H1 (cell line): ENCODE measurements around the gene SPEN. TPM values are rescaled to one million over a fixed set of nuclear protein-coding genes. Genes with fewer than 3 reads are reported as not detected.

ENCODE experiments used
- CTCF ChIA-PET: fragments of 300-600 bp; sonication (Branson Sonifier 250); formaldehyde crosslinking; loops from one replicate; lab custom pipeline; 2021; ENCODE audit not compliant: partially characterized antibody; lab: Charles Lee
- POLR2A ChIA-PET: fragments of 300-600 bp; sonication (Branson Sonifier 250); formaldehyde crosslinking; loops from one replicate; lab custom pipeline; 2021; ENCODE audit warnings: inconsistent platforms; ENCODE audit not compliant: partially characterized antibody; lab: Charles Lee
- DNase-seq, 2 experiments: peaks; one replicate each; pipeline versions ENCODE4 v3.0.0 to v3.0.0-alpha.2; 2010 to 2022; ENCODE audit warnings: low spot score in 2 of 2, low read depth in 1 of 2, mixed read lengths in 1 of 2
- FAIRE-seq: peaks from 2 replicates; lab custom pipeline; 2011; peaks lifted over from hg19 to GRCh38; lab: Jason Lieb, UNC
- H2AFZ ChIP-seq: 2 replicates; pipeline ENCODE4 v1.8.1; 2012; ENCODE audit warnings: low read length, inconsistent platforms
- H2AK5ac ChIP-seq: 2 replicates; pipeline ENCODE4 v1.6.1; 2013; ENCODE audit warnings: low read depth, low read length
- H2BK120ac ChIP-seq: replicated peaks from 2 replicates; pipeline ENCODE3; 2013; ENCODE audit warnings: low read depth, low read length, inconsistent platforms
- H2BK12ac ChIP-seq: 2 replicates; pipeline ENCODE4 v1.6.1; 2013; ENCODE audit warnings: low read depth, low read length
- H2BK15ac ChIP-seq: 2 replicates; pipeline ENCODE4 v1.6.1; 2013; ENCODE audit warnings: low read length
- H2BK20ac ChIP-seq: 2 replicates; pipeline ENCODE4 v1.6.1; 2013; ENCODE audit warnings: low read length
- H2BK5ac ChIP-seq: 2 replicates; pipeline ENCODE4 v1.6.1; 2013; ENCODE audit warnings: low read depth, low read length
- H3K14ac ChIP-seq: 2 replicates; pipeline ENCODE4 v1.6.1; 2013; ENCODE audit warnings: inconsistent platforms; ENCODE audit not compliant: insufficient read length
- H3K18ac ChIP-seq: 2 replicates; pipeline ENCODE4 v1.6.1; 2013; ENCODE audit warnings: low read length; ENCODE audit errors: extremely low read depth
- H3K23ac ChIP-seq: 2 replicates; pipeline ENCODE4 v1.6.1; 2013; ENCODE audit warnings: inconsistent platforms; ENCODE audit not compliant: insufficient read length
- H3K23me2 ChIP-seq: 2 replicates; pipeline ENCODE4 v1.6.1; 2013; ENCODE audit warnings: low read depth, low read length
- H3K27ac ChIP-seq: 2 replicates; pipeline ENCODE4 v1.6.1; 2011; ENCODE audit warnings: low read depth, low read length, inconsistent platforms
- H3K27me3 ChIP-seq, 4 experiments: replicated peaks in 1 of 4; 1 replicate in 1 of 4; 2 replicates in 3 of 4; pipeline versions ENCODE4 v1.6.1 to v1.8.1; 2011 to 2013; ENCODE audit warnings: low read length in 3 of 4, mild to moderate bottlenecking in 3 of 4, inconsistent platforms in 2 of 4, mixed read lengths in 2 of 4, moderate library complexity in 1 of 4; ENCODE audit not compliant: control insufficient read depth in 3 of 4, insufficient read depth in 3 of 4; ENCODE audit errors: extremely low read depth in 1 of 4
- H3K36me3 ChIP-seq, 4 experiments: 2 replicates each; pipeline versions ENCODE4 v1.6.1 to v1.8.1; 2011 to 2013; ENCODE audit warnings: mild to moderate bottlenecking in 4 of 4, low read length in 3 of 4, moderate library complexity in 2 of 4, control low read depth in 1 of 4, inconsistent platforms in 1 of 4; ENCODE audit not compliant: insufficient read depth in 4 of 4, control insufficient read depth in 2 of 4
- H3K4ac ChIP-seq: replicated peaks from 2 replicates; pipeline ENCODE3; 2013; ENCODE audit warnings: low read length, low read depth, mixed read lengths, inconsistent platforms; ENCODE audit not compliant: insufficient read length
- H3K4me1 ChIP-seq, 4 experiments: replicated peaks in 1 of 4; 1 replicate in 1 of 4; 2 replicates in 3 of 4; pipeline versions ENCODE4 v1.6.1 to v1.8.1; 2011 to 2013; ENCODE audit warnings: low read length in 3 of 4, inconsistent platforms in 2 of 4, mixed read lengths in 1 of 4; ENCODE audit not compliant: insufficient read depth in 4 of 4, control insufficient read depth in 3 of 4
- H3K4me2 ChIP-seq, 2 experiments: 2 replicates each; pipeline versions ENCODE4 v1.6.1 to v1.8.1; 2011 to 2013; ENCODE audit warnings: low read depth in 2 of 2, low read length in 2 of 2, control low read depth in 1 of 2, inconsistent platforms in 1 of 2, mild to moderate bottlenecking in 1 of 2; ENCODE audit not compliant: insufficient read depth in 1 of 2
- H3K4me3 ChIP-seq, 4 experiments: fragments of 200-600, 300-600 bp in 1 of 4; sonication (generic), shearing (Covaris generic), sonication (Bioruptor Twin) in 1 of 4; 2 replicates each; pipeline versions ENCODE4 v1.5.1 to v1.8.1; 2011 to 2016; ENCODE audit warnings: low read length in 4 of 4, low read depth in 3 of 4, control low read depth in 2 of 4, inconsistent platforms in 2 of 4, mild to moderate bottlenecking in 2 of 4, mixed read lengths in 1 of 4, moderate library complexity in 1 of 4; ENCODE audit not compliant: insufficient read depth in 2 of 4; ENCODE audit errors: extremely low read depth in 1 of 4
- H3K56ac ChIP-seq: replicated peaks from 2 replicates; pipeline ENCODE3; 2013; ENCODE audit warnings: low read depth, mild to moderate bottlenecking, mixed read lengths, low read length, inconsistent platforms; ENCODE audit not compliant: insufficient read length
- H3K79me1 ChIP-seq: 2 replicates; pipeline ENCODE4 v1.6.1; 2013; ENCODE audit warnings: low read depth, low read length, control low read depth
- H3K79me2 ChIP-seq, 2 experiments: 2 replicates each; pipeline versions ENCODE4 v1.6.1 to v1.8.1; 2012 to 2013; ENCODE audit warnings: low read length in 2 of 2, mild to moderate bottlenecking in 2 of 2, inconsistent platforms in 1 of 2; ENCODE audit not compliant: insufficient read depth in 2 of 2, control insufficient read depth in 1 of 2
- H3K9ac ChIP-seq, 4 experiments: replicated peaks in 1 of 4; 1 replicate in 1 of 4; 2 replicates in 3 of 4; pipeline versions ENCODE4 v1.6.1 to v1.8.1; 2011 to 2013; ENCODE audit warnings: low read depth in 3 of 4, low read length in 3 of 4, control low read depth in 2 of 4, mild to moderate bottlenecking in 2 of 4, moderate library complexity in 2 of 4, inconsistent platforms in 1 of 4; ENCODE audit errors: extremely low read depth in 1 of 4
- H3K9me3 ChIP-seq, 2 experiments: 2 replicates each; pipeline versions ENCODE4 v1.6.1 to v1.8.1; 2012 to 2013; ENCODE audit warnings: mild to moderate bottlenecking in 2 of 2, moderate library complexity in 2 of 2, control low read depth in 1 of 2, inconsistent platforms in 1 of 2, low read depth in 1 of 2, low read length in 1 of 2, mixed read lengths in 1 of 2; ENCODE audit not compliant: insufficient read depth in 2 of 2
- H4K20me1 ChIP-seq, 2 experiments: replicated peaks in 1 of 2; 2 replicates each; pipeline versions ENCODE3 to v1.8.1; 2011 to 2013; ENCODE audit warnings: inconsistent platforms in 2 of 2, low read length in 2 of 2, mild to moderate bottlenecking in 1 of 2; ENCODE audit not compliant: insufficient read depth in 2 of 2, control insufficient read depth in 1 of 2
- H4K5ac ChIP-seq: 2 replicates; pipeline ENCODE4 v1.6.1; 2013; ENCODE audit warnings: low read length, low read depth, mixed read lengths, inconsistent platforms; ENCODE audit not compliant: insufficient read length
- H4K8ac ChIP-seq: 2 replicates; pipeline ENCODE4 v1.8.0; 2013; ENCODE audit warnings: mild to moderate bottlenecking, moderate library complexity, low read length, inconsistent platforms; ENCODE audit not compliant: insufficient read depth; ENCODE audit errors: extremely low read depth
- H4K91ac ChIP-seq: replicated peaks from 2 replicates; pipeline ENCODE3; 2013; ENCODE audit warnings: low read length, mixed read lengths, inconsistent platforms; ENCODE audit not compliant: insufficient read length
- ATF3 ChIP-seq: IDR thresholded peaks from 2 replicates; pipeline ENCODE4 v1.6.1; 2011; ENCODE audit warnings: low read depth, mild to moderate bottlenecking, low read length; ENCODE audit not compliant: insufficient read depth
- GABPA ChIP-seq: IDR thresholded peaks from 2 replicates; pipeline ENCODE4 v1.6.1; 2011; ENCODE audit warnings: mild to moderate bottlenecking, low read length, moderate library complexity, borderline replicate concordance; ENCODE audit not compliant: insufficient read depth
- HDAC6 ChIP-seq: IDR thresholded peaks from one replicate; pipeline ENCODE4 v1.7.1; 2012; ENCODE audit warnings: low read depth, mild to moderate bottlenecking, inconsistent platforms, low read length, moderate library complexity
- KDM4A ChIP-seq: IDR thresholded peaks from one replicate; pipeline ENCODE4 v1.7.1; 2012; ENCODE audit warnings: low read depth, mild to moderate bottlenecking, moderate library complexity, low read length, inconsistent platforms; ENCODE audit not compliant: severe bottlenecking
- NANOG ChIP-seq: IDR thresholded peaks from 2 replicates; pipeline ENCODE4 v1.6.1; 2011; ENCODE audit warnings: low read length, low read depth, mild to moderate bottlenecking, inconsistent platforms; ENCODE audit not compliant: insufficient read depth, poor library complexity, severe bottlenecking
- POLR2A ChIP-seq, 2 experiments: IDR thresholded peaks; 1 replicate in 1 of 2; 2 replicates in 1 of 2; pipeline ENCODE4 v1.6.1; 2011; ENCODE audit warnings: low read depth in 2 of 2, low read length in 2 of 2, mild to moderate bottlenecking in 2 of 2; ENCODE audit errors: control extremely low read depth in 1 of 2
- RXRA ChIP-seq: IDR thresholded peaks from 2 replicates; pipeline ENCODE4 v1.6.1; 2011; ENCODE audit warnings: low read depth, mild to moderate bottlenecking, low read length, moderate library complexity; ENCODE audit not compliant: insufficient read depth
- SIX5 ChIP-seq: IDR thresholded peaks from 2 replicates; pipeline ENCODE4 v1.6.1; 2011; ENCODE audit warnings: mild to moderate bottlenecking, low read depth, low read length
- SP2 ChIP-seq: IDR thresholded peaks from 2 replicates; pipeline ENCODE4 v1.6.1; 2012; ENCODE audit warnings: mild to moderate bottlenecking, low read length, inconsistent platforms
- TAF1 ChIP-seq: IDR thresholded peaks from 2 replicates; pipeline ENCODE4 v1.6.1; 2011; ENCODE audit warnings: mild to moderate bottlenecking, low read depth, low read length
- WGBS, 2 experiments: shearing (Covaris generic) in 1 of 2; methylation state at CpG; one replicate each; pipeline versions ENCODE4 v1.1.6 to v1.1.7; 2013 to 2015; ENCODE audit warnings: low lambda C conversion rate in 2 of 2, mixed read lengths in 2 of 2, inconsistent platforms in 1 of 2, low coverage in 1 of 2, missing lambda C conversion rate in 1 of 2; ENCODE audit not compliant: insufficient replicate concordance in 2 of 2, insufficient coverage in 1 of 2, insufficient read length in 1 of 2; ENCODE audit errors: extremely low coverage in 1 of 2, missing lambda C conversion rate in 1 of 2; 5-methylcytosine and 5-hydroxymethylcytosine counted together
- polyA plus RNA-seq, 7 experiments: library from polyadenylated mRNA; depleted of rRNA in 3 of 7; stranded (reverse) in 5 of 7; unstranded in 2 of 7; fragments of >200 nt in 5 of 7; fragments of 200-250 nt in 2 of 7; gene quantifications; 1 replicate in 5 of 7; 2 replicates in 1 of 7; 4 replicates in 1 of 7; pipeline versions ENCODE4 v1.2.1 to v1.2.3, GENCODE V29; 2011 to 2013; ENCODE audit warnings: missing spikeins in 2 of 7, mixed read lengths in 2 of 7
- total RNA-seq: library from RNA; stranded (reverse); fragmentation: NEBNext Ultra II Directional; extraction: Animal tissue kit (Norgen Biotek cat#: 25700); gene quantifications from 2 replicates; pipeline ENCODE4 v1.2.1, GENCODE V29; 2021

SPEN gene
- total and polyA plus RNA-seq, 2 of the 8 experiments (the other 6 are each of a cell fraction or from before 2014, with no cell fraction given), result 12.5 to 52.1 TPM

DNA sequence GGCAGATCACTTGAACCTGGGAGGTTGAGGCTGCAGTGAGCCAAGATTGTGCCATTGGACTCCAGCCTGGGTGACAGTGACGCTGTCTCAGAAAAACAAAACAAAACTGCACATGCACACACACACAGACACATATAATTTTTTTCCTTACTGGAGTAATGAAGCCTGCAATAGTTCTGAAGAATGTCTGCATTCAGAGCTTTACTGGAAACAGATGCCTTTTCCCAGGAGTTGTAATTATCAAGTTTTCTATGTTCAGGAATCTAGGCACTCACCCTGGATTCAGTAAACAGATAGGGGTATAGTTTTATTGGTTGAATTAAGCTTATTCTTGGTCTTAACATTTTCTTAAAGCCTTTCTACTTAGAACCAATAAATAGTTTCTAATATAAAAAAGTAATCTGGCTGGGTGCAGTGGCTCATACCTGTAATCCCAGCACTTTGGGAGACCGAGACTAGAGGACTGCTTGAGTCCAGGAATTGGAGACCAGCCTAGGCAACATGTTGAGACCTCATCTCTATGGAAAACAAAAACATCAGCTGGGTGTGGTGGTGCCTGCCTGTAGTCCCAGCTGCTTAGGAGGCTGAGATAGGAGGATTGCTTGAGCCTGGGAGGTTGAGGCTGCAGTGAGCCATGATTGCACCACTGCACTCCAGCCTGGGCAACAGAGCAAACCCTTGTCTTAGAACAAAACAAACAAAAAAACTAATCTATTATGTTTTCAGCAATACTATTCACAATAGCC, 15.8 kb downstream of the SPEN start:
- DNase-seq (no peak), FAIRE-seq (no peak)
- Histone ChIP-seq H3K23ac (no peak overlapping the region), H2BK5ac (no peak overlapping the region), H3K79me2 (peaks cover 18 to 94% of the 10 kb centered on the region in 2 experiments), H3K23me2 (peaks cover 2% of the 10 kb centered on the region; the same call in 1 of the 2 replicates), H2BK15ac (no peak overlapping the region), H3K4me1 (no peaks in the 10 kb centered on the region), H4K5ac (no peak overlapping the region), H2BK120ac (no peak overlapping the region), H2AK5ac (no peak overlapping the region), H3K4me2 (no peak overlapping the region), H4K20me1 (peaks cover 2 to 5% of the 10 kb centered on the region in 2 experiments), H3K36me3 (no peaks in the 10 kb centered on the region), H2BK12ac (no peak overlapping the region), H3K14ac (no peak overlapping the region), H2BK20ac (no peak overlapping the region), H4K8ac (no peak overlapping the region), H3K56ac (no peak overlapping the region), H2AFZ (no peak overlapping the region), H3K27ac (no peak overlapping the region), H3K9ac (no peak overlapping the region), H3K4ac (no peak overlapping the region), H3K27me3 (no peaks in the 10 kb centered on the region), H4K91ac (no peak overlapping the region), H3K79me1 (peaks cover 5% of the 10 kb centered on the region), H3K4me3 (no peak overlapping the region), H3K9me3 (no peaks in the 10 kb centered on the region), H3K18ac (no peak overlapping the region)
- ChIA-PET CTCF (interaction anchor here (0.6 to 2.1 kb wide), 6 partner anchors 12 to 291 kb away, joined by 3 to 8 read pairs (median 4); no protein-coding TSS in a partner anchor), POLR2A (interaction anchor here (1.1 to 1.2 kb wide), 2 partner anchors 14 to 41 kb away, joined by 3 to 4 read pairs; no protein-coding TSS in a partner anchor)
- 91% methylated on average over 2 of the region's 2 CpGs; no CpG with 5 or more reads in 1 of the 2 experiments for WGBS, 2 experiments
- TF ChIP-seq NANOG, result no peak
- TF ChIP-seq HDAC6, result no peak
- no peak for TF ChIP-seq SP2
- TF ChIP-seq TAF1, result no peak
- no peak for TF ChIP-seq ATF3
- no peak for TF ChIP-seq RXRA
- TF ChIP-seq KDM4A, result no peak
- TF ChIP-seq SIX5, result no peak
- no peak for TF ChIP-seq POLR2A (IDR thresholded peaks at IDR 0.05; ENCODE audit: control extremely low read depth in 1 of 2, low read depth in 2 of 2, low read length in 2 of 2)
- no peak for TF ChIP-seq GABPA
